ENCODE results near the gene KLHL9.

DNA sequence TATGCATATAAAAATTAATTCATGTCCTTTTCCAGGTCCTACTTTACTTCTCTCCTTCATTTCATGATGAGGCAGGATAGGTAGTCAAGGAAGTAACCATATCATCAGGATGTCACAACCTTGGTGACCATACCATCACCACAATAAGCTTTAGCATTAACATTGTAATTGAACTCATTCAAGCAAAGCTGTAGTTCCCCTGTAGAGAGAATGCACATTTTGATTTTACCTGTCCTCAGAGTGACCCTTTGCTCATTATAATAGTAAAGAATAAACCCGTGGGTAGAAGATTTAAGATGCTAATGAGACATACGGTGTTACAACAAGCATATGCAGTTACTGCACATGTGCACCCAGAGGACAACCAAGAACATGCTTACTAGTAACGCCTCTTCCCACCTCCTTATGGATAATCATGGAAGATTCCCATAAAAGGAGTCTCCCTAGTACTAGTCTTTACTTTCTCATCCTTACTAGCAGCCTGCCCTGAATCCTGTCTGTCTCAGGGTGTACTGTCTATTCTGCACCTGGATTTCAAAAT is 13.3 kb upstream of the KLHL9 start:
- TF ChIP-seq, protein P1, sequence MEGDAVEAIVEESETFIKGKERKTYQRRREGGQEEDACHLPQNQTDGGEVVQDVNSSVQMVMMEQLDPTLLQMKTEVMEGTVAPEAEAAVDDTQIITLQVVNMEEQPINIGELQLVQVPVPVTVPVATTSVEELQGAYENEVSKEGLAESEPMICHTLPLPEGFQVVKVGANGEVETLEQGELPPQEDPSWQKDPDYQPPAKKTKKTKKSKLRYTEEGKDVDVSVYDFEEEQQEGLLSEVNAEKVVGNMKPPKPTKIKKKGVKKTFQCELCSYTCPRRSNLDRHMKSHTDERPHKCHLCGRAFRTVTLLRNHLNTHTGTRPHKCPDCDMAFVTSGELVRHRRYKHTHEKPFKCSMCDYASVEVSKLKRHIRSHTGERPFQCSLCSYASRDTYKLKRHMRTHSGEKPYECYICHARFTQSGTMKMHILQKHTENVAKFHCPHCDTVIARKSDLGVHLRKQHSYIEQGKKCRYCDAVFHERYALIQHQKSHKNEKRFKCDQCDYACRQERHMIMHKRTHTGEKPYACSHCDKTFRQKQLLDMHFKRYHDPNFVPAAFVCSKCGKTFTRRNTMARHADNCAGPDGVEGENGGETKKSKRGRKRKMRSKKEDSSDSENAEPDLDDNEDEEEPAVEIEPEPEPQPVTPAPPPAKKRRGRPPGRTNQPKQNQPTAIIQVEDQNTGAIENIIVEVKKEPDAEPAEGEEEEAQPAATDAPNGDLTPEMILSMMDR (IDR thresholded peaks at IDR 0.05; ENCODE audit: insufficient read depth, low read length), result no peak
- TF ChIP-seq GABPA (IDR thresholded peaks at IDR 0.05; ENCODE audit: low read depth) (no peak), SPI1 (IDR thresholded peaks at IDR 0.05; ENCODE audit: borderline replicate concordance, low read depth) (no peak)

Measured in HL-60 (cell line).